HG03045 (cell line): ENCODE results near the gene IPO13.

Source experiments
- ATAC-seq: cut with Tn5 transposase; IDR thresholded peaks from one replicate; pipeline ENCODE4 v1.9.1; 2021; ENCODE audit warnings: mild to moderate bottlenecking, moderate library complexity; ENCODE audit not compliant: unreplicated experiment

The IPO13 gene

DNA sequence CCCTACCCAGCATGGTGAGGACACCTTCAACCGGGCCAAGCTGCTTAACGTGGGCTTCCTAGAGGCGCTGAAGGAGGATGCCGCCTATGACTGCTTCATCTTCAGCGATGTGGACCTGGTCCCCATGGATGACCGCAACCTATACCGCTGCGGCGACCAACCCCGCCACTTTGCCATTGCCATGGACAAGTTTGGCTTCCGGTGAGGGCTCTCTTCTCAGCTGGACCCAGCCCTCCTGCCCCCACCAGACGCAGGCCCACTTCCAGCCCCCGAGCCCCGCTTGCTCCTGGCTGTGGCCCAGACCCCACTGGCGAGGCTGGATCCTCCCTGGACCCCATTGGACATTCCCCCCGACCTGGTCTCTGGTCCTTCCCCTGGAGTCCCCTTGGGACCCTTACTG, 38.1 kb downstream of the IPO13 start:
- no peak for ATAC-seq

DNA sequence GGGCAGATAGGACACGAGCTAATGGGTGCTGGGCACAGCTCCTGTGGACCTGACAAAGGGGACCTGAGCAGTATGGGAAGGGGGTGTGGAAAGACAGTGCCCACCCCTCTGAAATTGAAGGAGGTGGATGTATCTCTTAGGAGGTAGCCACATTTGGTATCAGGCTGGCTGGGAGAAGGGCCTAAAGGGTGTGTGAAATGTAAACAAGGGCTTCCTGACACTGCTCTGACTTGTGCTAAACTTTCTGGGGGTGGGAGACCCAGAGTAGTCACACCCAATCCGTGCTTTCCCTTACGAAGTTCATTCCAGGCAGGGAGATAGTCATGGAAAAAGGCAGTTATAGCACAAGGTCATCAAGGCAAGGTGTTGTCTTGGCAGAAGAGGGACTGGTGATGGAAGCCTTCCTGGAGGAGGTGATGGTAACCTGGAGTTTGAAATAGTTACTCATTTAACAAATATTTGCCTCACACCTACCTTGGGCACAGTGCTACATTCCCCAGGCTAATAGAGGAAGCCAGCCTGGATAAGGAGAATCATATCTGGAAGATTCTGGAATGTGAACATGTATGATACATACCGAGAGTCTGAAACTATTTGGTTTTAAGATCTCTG, 39.3 kb downstream of the IPO13 start:
- no peak for ATAC-seq

DNA sequence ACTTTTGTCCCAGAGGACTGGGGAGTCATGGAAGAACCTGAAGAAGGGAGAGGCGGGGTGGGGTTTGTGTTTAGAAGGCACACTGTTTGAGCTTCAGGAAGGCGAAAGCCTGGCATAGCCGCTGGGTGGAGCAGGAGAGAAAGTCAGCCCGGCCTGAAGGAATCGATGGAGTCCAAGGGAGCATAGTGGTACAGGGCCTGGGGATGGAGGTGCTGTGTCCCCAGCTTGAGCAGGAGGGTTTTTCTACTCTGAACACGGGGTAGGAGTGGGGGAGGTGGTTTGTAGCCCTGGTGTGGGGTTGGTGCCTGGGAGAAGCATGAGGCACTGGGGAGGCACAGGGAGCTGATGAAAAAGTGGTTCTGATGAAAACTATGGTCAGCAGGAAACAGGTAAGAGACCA, 40.0 kb downstream of the IPO13 start:
- ATAC-seq: no peak

GRCh38 chr1:43987159-43987902, 40.6 kb downstream of the IPO13 start:
- no peak for ATAC-seq

- no peak for ATAC-seq
Observed at GRCh38 chr1:43990271-43991199, 43.8 kb downstream of the IPO13 start.

GRCh38 chr1:43991200-43991475, 44.4 kb downstream of the IPO13 start:
- ATAC-seq: no peak

DNA sequence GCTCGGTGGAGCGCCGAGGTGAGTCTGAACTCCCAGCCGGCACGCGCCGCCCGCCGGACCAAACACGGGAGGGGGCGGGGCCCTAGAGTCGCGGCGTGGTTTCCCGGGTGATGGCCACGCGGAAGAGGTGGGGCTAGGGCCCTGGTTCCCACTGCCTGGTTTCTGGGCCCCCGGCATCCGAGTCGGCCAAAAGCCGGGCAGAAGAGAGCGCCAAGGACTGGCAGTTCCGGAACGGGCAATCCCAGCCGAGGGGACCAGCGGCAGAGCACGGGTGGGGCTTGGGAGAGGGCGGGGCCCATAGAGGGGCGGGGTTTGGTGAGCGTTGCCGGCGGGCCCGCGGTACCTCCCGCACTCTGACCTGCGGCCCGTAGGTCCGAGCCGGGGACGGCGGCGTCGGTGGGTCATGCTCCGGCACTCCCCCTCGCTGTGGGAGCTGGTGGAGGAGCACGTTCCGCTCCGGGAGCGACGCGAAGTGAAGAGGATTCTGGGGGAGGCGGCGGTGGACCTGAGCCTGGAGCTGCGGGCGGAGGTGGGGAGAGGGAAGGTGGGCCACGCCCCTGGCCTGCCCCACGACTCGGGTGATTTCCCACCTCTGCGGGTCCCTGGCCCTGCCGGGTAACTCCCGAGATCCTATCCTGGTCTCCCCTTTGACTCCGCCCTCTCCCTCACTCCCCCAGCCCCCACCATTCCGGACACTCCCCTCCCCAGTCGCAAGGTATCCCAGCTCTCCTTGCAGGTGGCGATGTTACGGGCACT, 44.9 kb downstream of the IPO13 start, which contains the start of gene CCDC24:
Gene CCDC24 (plus strand): TSS at position 124 of the 756 bp plus-strand sequence. CDS start 280 bp downstream, at position 404.
- peak; percentile 73 for ATAC-seq

DNA sequence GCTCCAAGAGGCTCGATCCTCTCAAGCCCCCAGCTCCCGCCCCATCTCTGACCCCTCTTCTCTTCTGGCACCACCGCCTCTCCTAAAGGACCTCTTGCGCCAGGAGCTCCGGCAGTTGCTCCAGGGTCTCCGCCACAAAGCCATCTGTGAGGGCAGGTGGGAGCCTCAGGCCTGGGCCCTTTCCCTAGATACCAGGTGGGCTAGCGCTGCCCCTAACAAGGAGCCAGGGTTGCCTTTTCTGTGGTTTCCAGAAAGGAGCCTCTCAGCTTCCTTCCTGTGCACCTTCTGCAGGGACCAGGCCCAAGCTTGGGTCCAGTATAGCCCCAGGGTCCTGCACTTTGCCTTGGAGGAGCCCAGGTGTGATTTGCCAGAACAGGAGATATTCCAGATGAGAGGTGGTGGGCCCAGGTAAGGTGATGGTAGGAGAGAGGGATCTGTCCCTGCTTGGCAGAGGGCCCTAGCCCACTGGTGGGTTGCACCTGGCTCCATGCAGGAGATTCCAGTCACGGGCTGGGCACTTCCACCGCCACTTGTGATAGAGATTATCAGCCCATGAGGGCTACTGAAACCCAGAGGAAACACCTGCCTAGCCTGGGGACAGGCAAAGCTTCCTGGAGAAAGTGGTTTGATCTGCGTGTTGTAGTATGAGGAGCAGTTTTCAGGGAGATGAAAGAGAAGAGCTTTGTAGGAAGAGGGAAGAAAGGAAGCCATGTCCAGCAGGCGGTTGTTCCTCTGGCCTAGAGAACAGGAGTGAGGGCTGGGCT, 45.7 kb downstream of the IPO13 start:
- ATAC-seq: no peak

DNA sequence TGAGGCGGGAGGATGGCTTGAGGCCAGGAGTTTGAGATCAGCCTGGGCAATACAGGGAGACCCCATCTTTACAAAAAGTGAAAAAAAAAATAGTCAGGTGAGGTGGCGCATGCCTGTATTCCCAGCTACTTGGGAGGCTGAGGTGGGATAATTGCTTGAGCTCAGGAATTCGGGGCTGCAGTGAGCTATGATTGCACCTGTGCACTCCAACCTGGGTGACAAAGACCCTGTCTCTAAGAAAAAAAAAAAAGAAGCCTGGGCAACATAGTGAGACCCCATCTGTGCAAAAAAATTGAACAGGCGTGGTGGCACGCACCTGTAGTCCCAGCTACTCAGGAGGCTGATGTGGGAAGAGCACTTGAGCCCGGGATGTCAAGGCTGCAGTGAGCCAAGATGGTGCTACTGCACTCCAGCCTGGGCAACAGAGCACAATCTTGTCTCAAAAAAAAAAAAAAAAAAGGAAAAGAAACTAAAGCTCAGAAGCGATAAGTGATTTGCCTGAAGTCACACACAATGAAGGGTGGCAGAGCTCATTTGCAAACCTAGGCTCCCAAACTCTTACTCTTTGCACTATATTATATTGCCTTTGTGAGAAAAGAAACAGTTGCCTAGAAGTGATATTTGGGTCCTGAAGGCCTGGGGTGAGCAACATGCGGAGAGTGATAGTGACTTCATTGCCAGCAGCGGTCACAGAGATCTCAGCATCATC, 46.6 kb downstream of the IPO13 start:
- ATAC-seq: no peak

- no peak for ATAC-seq
Observed at GRCh38 chr1:43994071-43994470, 47.3 kb downstream of the IPO13 start.

GRCh38 chr1:43994794-43995790, 48.3 kb downstream of the IPO13 start:
- ATAC-seq: no peak

- no peak for ATAC-seq
Observed at GRCh38 chr1:43995984-43996732, 49.4 kb downstream of the IPO13 start.

- ATAC-seq: no peak
Observed at GRCh38 chr1:43996733-43997115, 50.0 kb downstream of the IPO13 start.

DNA sequence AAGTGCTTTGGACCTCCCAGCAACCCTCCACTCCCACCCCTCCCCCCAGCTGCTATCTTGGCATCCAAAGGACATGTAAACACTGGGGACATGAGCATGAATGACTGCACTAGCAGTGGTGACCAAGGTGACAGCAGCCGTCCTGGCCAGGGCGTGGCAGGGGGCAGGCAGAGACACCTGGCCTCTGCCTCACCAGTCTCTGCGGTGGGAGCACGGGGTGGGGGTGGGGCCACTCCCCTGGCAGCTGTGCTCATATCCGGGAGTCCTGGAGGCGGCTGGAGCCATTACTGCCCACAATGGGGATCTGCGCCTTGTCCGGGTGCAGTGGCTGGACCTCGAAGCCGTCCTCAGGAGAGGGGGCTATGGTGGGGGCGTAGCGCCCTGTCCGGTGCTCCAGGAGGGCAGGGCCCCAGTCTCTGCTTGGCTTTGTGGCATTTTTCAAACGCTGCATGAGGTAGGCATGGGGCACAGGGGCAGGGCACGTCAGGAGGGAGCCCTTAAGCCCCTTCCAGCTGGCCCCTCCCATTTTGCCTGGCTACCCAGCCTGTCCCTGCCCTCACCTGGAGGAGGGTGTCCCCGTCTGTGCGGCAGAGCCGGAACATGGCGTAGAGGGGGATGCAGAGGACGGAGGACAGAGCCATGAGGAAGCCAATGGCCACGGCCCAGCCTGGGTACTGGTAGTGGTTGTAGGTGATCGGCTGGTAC, 50.7 kb downstream of the IPO13 start:
- no peak for ATAC-seq

GRCh38 chr1:43998000-43998378, 51.2 kb downstream of the IPO13 start:
- no peak for ATAC-seq

DNA sequence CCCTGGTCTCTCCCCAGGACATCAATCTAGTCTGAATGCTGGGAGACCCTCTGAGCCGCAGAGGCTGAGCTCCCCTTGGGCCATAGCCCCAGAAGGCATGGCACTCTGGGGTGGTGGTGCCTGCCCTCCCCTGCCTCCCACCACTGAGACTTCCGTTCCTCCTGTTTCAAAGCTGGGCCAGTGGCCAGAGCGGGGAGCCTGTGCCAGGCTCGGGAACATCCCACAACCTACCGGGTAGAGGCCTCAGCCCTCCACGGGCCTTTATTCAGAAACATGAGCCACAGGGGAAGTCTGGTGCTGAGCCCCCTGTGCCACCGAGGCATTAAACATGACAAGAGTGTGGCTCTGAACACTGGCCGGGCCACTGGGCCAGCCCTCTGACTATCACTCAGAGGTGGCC, 52.7 kb downstream of the IPO13 start:
- no peak for ATAC-seq

GRCh38 chr1:44000122-44000665, 53.4 kb downstream of the IPO13 start:
- ATAC-seq: no peak
